T-cell (primary cell): ENCODE data around the gene TTYH3. TPM values are rescaled to one million over a fixed set of nuclear protein-coding genes. Genes with fewer than 3 reads are reported as not detected.

Source experiments
- ATAC-seq, 4 experiments: fragments of 200-7000 bp in 3 of 4; fragments of 150-1000 bp in 1 of 4; cut with Tn5 transposase; replicated peaks in 1 of 4; 1 replicate in 3 of 4; 2 replicates in 1 of 4; pipeline ENCODE4 v1.10.0; 2021; ENCODE audit warnings: moderate library complexity in 3 of 4, mild to moderate bottlenecking in 2 of 4, moderate number of reproducible peaks in 1 of 4
- CTCF ChIA-PET, 2 donors: fragments of 300-600 bp; sonication (Branson Sonifier 250); formaldehyde crosslinking; loops; one replicate each; lab custom pipeline; 2022; ENCODE audit warnings: antibody characterized with exemption in 2 of 2; lab: Charles Lee
- POLR2A ChIA-PET, 2 donors: fragments of 300-600 bp; sonication (Branson Sonifier 250); formaldehyde crosslinking; loops; one replicate each; lab custom pipeline; 2022; ENCODE audit warnings: antibody characterized with exemption in 2 of 2; lab: Charles Lee
- DNase-seq, 35 experiments: peaks; one replicate each; pipeline versions ENCODE4 v3.0.0 to v3.0.0-alpha.2; 2013 to 2023
- H3K27ac ChIP-seq: one replicate; pipeline ENCODE4 v1.5.1; 2013; ENCODE audit warnings: low read length
- H3K27me3 ChIP-seq, 2 experiments: replicated peaks in 1 of 2; 1 replicate in 1 of 2; 2 replicates in 1 of 2; pipeline versions ENCODE4 v1.6.1 to v1.7.0; 2013; ENCODE audit warnings: low read length in 1 of 2, mixed read lengths in 1 of 2; ENCODE audit not compliant: control insufficient read depth in 2 of 2, insufficient read depth in 2 of 2; ENCODE audit errors: extremely low read depth in 1 of 2
- H3K36me3 ChIP-seq, 2 donors: 1 replicate in 1 of 2; 2 replicates in 1 of 2; pipeline versions ENCODE4 v1.6.1 to v1.7.0; 2013; ENCODE audit warnings: low read length in 1 of 2; ENCODE audit not compliant: control insufficient read depth in 2 of 2, insufficient read depth in 1 of 2; ENCODE audit errors: extremely low read depth in 1 of 2
- H3K4me1 ChIP-seq, 2 experiments: 1 replicate in 1 of 2; 2 replicates in 1 of 2; pipeline versions ENCODE4 v1.6.1 to v1.7.0; 2013; ENCODE audit warnings: low read length in 2 of 2, mixed read lengths in 1 of 2; ENCODE audit not compliant: insufficient read depth in 2 of 2, control insufficient read depth in 1 of 2; ENCODE audit errors: extremely low read depth in 1 of 2
- H3K4me3 ChIP-seq, 2 donors: 1 replicate in 1 of 2; 2 replicates in 1 of 2; pipeline versions ENCODE4 v1.5.1 to v1.7.0; 2013; ENCODE audit warnings: mild to moderate bottlenecking in 2 of 2, low read length in 1 of 2, moderate library complexity in 1 of 2; ENCODE audit not compliant: control insufficient read depth in 1 of 2; ENCODE audit errors: extremely low read depth in 1 of 2
- H3K9me3 ChIP-seq: 2 replicates; pipeline ENCODE4 v1.7.0; 2013
- H3K27ac Mint-ChIP-seq, 2 donors: one replicate each; pipeline ENCODE4 v1.8.0; 2020 to 2021; ENCODE audit warnings: mild to moderate bottlenecking in 2 of 2, mixed read lengths in 2 of 2
- H3K27me3 Mint-ChIP-seq, 2 donors: one replicate each; pipeline ENCODE4 v1.8.0; 2021 to 2022; ENCODE audit warnings: mixed read lengths in 2 of 2
- H3K36me3 Mint-ChIP-seq: one replicate; pipeline ENCODE4 v1.8.0; 2021; ENCODE audit warnings: mixed read lengths
- H3K4me1 Mint-ChIP-seq, 3 donors: one replicate each; pipeline ENCODE4 v1.8.0; 2020 to 2022; ENCODE audit warnings: mixed read lengths in 3 of 3, mild to moderate bottlenecking in 1 of 3
- H3K4me3 Mint-ChIP-seq, 3 donors: one replicate each; pipeline ENCODE4 v1.8.0; 2020 to 2022; ENCODE audit warnings: mild to moderate bottlenecking in 3 of 3, mixed read lengths in 3 of 3, moderate library complexity in 3 of 3
- H3K9me3 Mint-ChIP-seq, 3 donors: one replicate each; pipeline ENCODE4 v1.8.0; 2020 to 2022; ENCODE audit warnings: mixed read lengths in 3 of 3
- WGBS: methylation state at CpG from one replicate; pipeline ENCODE4 v1.1.5; 2013; ENCODE audit warnings: missing lambda C conversion rate; ENCODE audit not compliant: insufficient coverage; 5-methylcytosine and 5-hydroxymethylcytosine counted together
- total RNA-seq, 35 experiments: library from RNA in 6 of 35; stranded (reverse) in 6 of 35; fragments of 120-200 nt in 1 of 35; gene quantifications; one replicate each; pipeline versions ENCODE4 v1.2.1 to v1.2.4 and lab custom pipeline; 2013 to 2026

The TTYH3 gene
- 10 to 100 TPM; 11.5 to 17.7 (median 14.5) TPM for total RNA-seq
- 3.2 TPM for total RNA-seq (2013)
- total RNA-seq (lab: John Stamatoyannopoulos, UW), result 2.5 to 41.7 (median 8.6) reads per million in 29 experiments

DNA sequence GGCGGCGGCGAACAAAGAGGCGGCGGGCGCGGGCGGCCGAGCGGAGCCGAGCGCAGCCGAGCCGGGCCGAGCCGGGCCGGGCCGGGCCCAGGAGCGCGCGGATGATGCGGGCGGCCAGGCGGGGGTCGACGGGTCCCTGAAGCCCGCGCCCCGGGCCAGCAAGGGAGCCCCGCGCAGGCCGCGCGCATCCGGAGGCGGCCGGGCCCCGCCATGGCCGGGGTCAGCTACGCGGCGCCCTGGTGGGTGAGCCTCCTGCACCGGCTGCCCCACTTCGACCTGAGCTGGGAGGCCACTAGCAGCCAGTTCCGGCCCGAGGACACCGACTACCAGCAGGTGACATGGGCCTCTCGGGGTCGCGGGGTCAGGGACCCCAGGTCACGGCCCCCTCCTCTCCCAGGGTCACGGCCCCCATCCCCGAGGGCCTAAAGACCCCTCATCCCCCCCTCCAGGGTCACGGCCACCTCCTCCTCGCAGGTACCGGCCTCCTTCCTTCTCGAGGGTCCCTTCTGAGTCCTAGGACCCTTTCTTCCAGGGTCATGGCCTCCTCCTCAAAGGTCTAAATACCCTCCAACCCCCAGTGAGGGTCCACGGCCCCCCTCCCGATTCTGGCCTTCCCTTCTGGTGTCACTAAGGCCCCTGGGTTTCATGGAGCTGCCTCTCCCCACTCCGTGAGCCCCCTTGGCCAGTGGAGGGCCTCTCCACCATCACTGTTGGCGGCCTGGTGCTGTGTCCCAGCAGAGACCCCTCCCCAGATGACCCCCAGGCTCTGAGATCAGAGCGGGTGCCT, at the start of gene TTYH3:
Gene TTYH3, plus strand, starts transcription at position 41 of the 787 bp plus-strand sequence. Its CDS starts 170 bp downstream, at position 211.
- ATAC-seq (peak in 1 of 4 experiments; percentile 20), DNase-seq (peak in 2 of 35 experiments; percentile 6 to 18)
- peaks cover 17 to 21% (median 20%) of the 10 kb centered on the region in 3 donors for H3K4me1 Mint-ChIP-seq
- peak within 1 kb of the TSS; percentile 82 to 92 (median 84) for H3K4me3 Mint-ChIP-seq
- no peaks in the 10 kb centered on the region for H3K9me3 Mint-ChIP-seq
- no peaks in the 10 kb centered on the region for H3K27me3 Mint-ChIP-seq
- peak within 1 kb of the TSS; percentile 58 to 63 for H3K27ac Mint-ChIP-seq
- Histone ChIP-seq H3K4me1 (peaks cover 4 to 29% of the 10 kb centered on the region in 2 experiments), H3K9me3 (no peaks in the 10 kb centered on the region), H3K27me3 (peaks cover 0 to 13% of the 10 kb centered on the region in 2 experiments), H3K4me3 (peak within 1 kb of the TSS; percentile 90 to 92), H3K36me3 (peaks cover 0 to 3% of the 10 kb centered on the region in 2 donors), H3K27ac (peak within 1 kb of the TSS; percentile 3)
- ChIA-PET POLR2A (no interaction called here), CTCF (no interaction called here)
- no peaks in the 10 kb centered on the region for H3K36me3 Mint-ChIP-seq
- 2% methylated on average over 60 of the region's 62 CpGs for WGBS

- Mint-ChIP-seq H3K9me3 (no peaks in the 10 kb centered on the region), H3K4me1 (no peaks in the 10 kb centered on the region), H3K27me3 (no peaks in the 10 kb centered on the region), H3K27ac (no peak overlapping the region), H3K4me3 (no peak overlapping the region), H3K36me3 (peaks cover 12% of the 10 kb centered on the region)
- ATAC-seq (no peak), DNase-seq (no peak)
- POLR2A ChIA-PET, result no interaction called here
- Histone ChIP-seq H3K4me3 (no peak overlapping the region), H3K27ac (no peak overlapping the region), H3K4me1 (no peaks in the 10 kb centered on the region), H3K27me3 (no peaks in the 10 kb centered on the region), H3K9me3 (no peaks in the 10 kb centered on the region), H3K36me3 (peaks cover 0 to 13% of the 10 kb centered on the region in 2 donors)
- WGBS, result 90% methylated on average over 13 of the region's 24 CpGs
- CTCF ChIA-PET, result interaction anchor here in 1 of 2 donors (0.6 kb wide), 1 partner anchor 1149 kb away, joined by 5 read pairs; no protein-coding TSS in a partner anchor
These were observed 49.6 kb upstream of the TTYH3 start for GRCh38 chr7:2582006-2582735.

GRCh38 chr7:2583798-2584580, 47.8 kb upstream of the TTYH3 start:
- CTCF ChIA-PET, result no interaction called here
- Histone ChIP-seq H3K36me3 (peaks cover 0 to 13% of the 10 kb centered on the region in 2 donors), H3K4me3 (no peak overlapping the region), H3K9me3 (no peaks in the 10 kb centered on the region), H3K27ac (no peak overlapping the region), H3K27me3 (no peaks in the 10 kb centered on the region), H3K4me1 (no peaks in the 10 kb centered on the region)
- no peak overlapping the region for H3K4me3 Mint-ChIP-seq
- H3K4me1 Mint-ChIP-seq, result no peaks in the 10 kb centered on the region
- H3K27ac Mint-ChIP-seq, result no peak overlapping the region
- H3K36me3 Mint-ChIP-seq, result peaks cover 13% of the 10 kb centered on the region
- WGBS, result 89% methylated on average over 27 of the region's 54 CpGs
- DNase-seq (no peak), ATAC-seq (no peak)
- H3K9me3 Mint-ChIP-seq, result no peaks in the 10 kb centered on the region
- POLR2A ChIA-PET, result no interaction called here
- no peaks in the 10 kb centered on the region for H3K27me3 Mint-ChIP-seq

DNA sequence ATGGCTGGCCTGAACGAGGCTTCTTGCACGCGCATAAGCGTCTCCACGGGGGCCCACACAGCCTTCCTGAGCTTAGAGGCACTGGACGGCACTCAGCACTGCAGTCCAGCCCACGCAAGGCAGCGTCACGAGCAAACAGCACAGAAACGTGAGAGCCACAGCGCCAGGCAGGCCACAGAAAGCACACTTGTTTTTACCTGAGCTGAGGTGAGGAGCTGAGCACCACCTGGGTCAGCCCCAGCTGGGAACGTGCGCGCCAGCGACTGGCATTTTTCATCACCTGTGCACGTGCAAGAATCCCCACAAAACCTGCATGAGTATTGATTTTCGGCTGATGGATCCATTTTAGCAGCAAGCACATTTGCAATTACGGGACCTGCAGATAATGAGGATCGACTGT, 46.3 kb upstream of the TTYH3 start:
- no peak overlapping the region for H3K4me3 Mint-ChIP-seq
- H3K27me3 Mint-ChIP-seq, result no peaks in the 10 kb centered on the region
- H3K36me3 Mint-ChIP-seq, result peaks cover 13% of the 10 kb centered on the region
- no peak overlapping the region for H3K27ac ChIP-seq
- no peak overlapping the region for H3K4me3 ChIP-seq
- H3K27ac Mint-ChIP-seq, result no peak overlapping the region
- no peaks in the 10 kb centered on the region for H3K9me3 ChIP-seq
- 93% methylated on average over 16 of the region's 19 CpGs for WGBS
- POLR2A ChIA-PET, result no interaction called here
- DNase-seq, result no peak
- H3K4me1 ChIP-seq, result no peaks in the 10 kb centered on the region
- CTCF ChIA-PET, result no interaction called here
- no peaks in the 10 kb centered on the region for H3K4me1 Mint-ChIP-seq
- H3K27me3 ChIP-seq, result no peaks in the 10 kb centered on the region
- H3K36me3 ChIP-seq, result peaks cover 0 to 13% of the 10 kb centered on the region in 2 donors
- ATAC-seq, result no peak
- H3K9me3 Mint-ChIP-seq, result no peaks in the 10 kb centered on the region

DNA sequence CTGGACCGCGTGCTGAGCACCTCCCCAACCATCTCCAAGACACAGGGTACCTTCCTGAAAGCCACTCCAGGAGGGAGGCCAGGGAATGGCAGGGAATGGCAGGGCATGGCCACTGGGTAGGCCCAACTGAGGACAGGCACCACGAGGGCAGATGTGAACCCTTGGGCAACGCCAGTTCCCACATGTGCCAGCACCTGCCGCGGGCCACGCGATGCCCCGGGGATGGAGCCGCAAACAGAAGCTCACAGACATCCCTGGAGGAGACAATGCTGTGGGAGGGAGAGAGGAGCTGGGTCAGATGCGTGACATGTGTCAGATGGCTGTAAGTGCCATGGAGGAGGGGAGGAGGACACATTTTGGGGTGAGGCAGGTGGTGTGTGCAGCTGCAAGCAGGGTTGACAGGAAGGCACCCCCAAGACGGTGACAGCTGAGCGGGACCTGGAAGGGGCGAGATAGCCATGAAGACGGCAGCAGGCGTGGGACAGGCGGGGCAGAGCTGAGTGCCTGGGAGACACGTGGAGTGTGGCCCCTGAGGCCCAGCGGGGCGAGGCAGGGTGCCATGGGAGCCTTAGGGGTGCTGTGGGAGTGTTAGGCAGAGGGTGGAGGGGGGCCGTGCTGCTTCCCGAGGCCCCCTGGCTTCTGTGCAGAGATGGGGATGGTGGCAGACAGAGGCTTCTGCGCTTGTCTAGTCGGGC, 45.3 kb upstream of the TTYH3 start:
- ATAC-seq (peak in 1 of 4 experiments; percentile 36), DNase-seq (no peak)
- H3K4me1 Mint-ChIP-seq, result no peaks in the 10 kb centered on the region
- Histone ChIP-seq H3K4me1 (no peaks in the 10 kb centered on the region), H3K36me3 (peaks cover 0 to 13% of the 10 kb centered on the region in 2 donors), H3K4me3 (no peak overlapping the region), H3K27ac (no peak overlapping the region), H3K9me3 (no peaks in the 10 kb centered on the region), H3K27me3 (no peaks in the 10 kb centered on the region)
- no peak overlapping the region for H3K4me3 Mint-ChIP-seq
- peaks cover 16% of the 10 kb centered on the region for H3K36me3 Mint-ChIP-seq
- ChIA-PET CTCF (no interaction called here), POLR2A (no interaction called here)
- WGBS, result 95% methylated on average over 18 of the region's 24 CpGs
- H3K9me3 Mint-ChIP-seq, result no peaks in the 10 kb centered on the region
- H3K27ac Mint-ChIP-seq, result no peak overlapping the region
- no peaks in the 10 kb centered on the region for H3K27me3 Mint-ChIP-seq
